H1 (cell line): ENCODE results near the gene EFHC1. TPM values are rescaled to one million over a fixed set of nuclear protein-coding genes. Genes with fewer than 3 reads are reported as not detected.

Experiments used
- CTCF ChIA-PET: fragments of 300-600 bp; sonication (Branson Sonifier 250); formaldehyde crosslinking; loops from one replicate; lab custom pipeline; 2021; ENCODE audit not compliant: partially characterized antibody; lab: Charles Lee
- POLR2A ChIA-PET: fragments of 300-600 bp; sonication (Branson Sonifier 250); formaldehyde crosslinking; loops from one replicate; lab custom pipeline; 2021; ENCODE audit warnings: inconsistent platforms; ENCODE audit not compliant: partially characterized antibody; lab: Charles Lee
- DNase-seq, 2 experiments: peaks; one replicate each; pipeline versions ENCODE4 v3.0.0 to v3.0.0-alpha.2; 2010 to 2022; ENCODE audit warnings: low spot score in 2 of 2, low read depth in 1 of 2, mixed read lengths in 1 of 2
- FAIRE-seq: peaks from 2 replicates; lab custom pipeline; 2011; peaks lifted over from hg19 to GRCh38; lab: Jason Lieb, UNC
- H2AFZ ChIP-seq: 2 replicates; pipeline ENCODE4 v1.8.1; 2012; ENCODE audit warnings: low read length, inconsistent platforms
- H2AK5ac ChIP-seq: 2 replicates; pipeline ENCODE4 v1.6.1; 2013; ENCODE audit warnings: low read depth, low read length
- H2BK120ac ChIP-seq: replicated peaks from 2 replicates; pipeline ENCODE3; 2013; ENCODE audit warnings: low read depth, low read length, inconsistent platforms
- H2BK12ac ChIP-seq: 2 replicates; pipeline ENCODE4 v1.6.1; 2013; ENCODE audit warnings: low read depth, low read length
- H2BK15ac ChIP-seq: 2 replicates; pipeline ENCODE4 v1.6.1; 2013; ENCODE audit warnings: low read length
- H2BK20ac ChIP-seq: 2 replicates; pipeline ENCODE4 v1.6.1; 2013; ENCODE audit warnings: low read length
- H2BK5ac ChIP-seq: 2 replicates; pipeline ENCODE4 v1.6.1; 2013; ENCODE audit warnings: low read depth, low read length
- H3K14ac ChIP-seq: 2 replicates; pipeline ENCODE4 v1.6.1; 2013; ENCODE audit warnings: inconsistent platforms; ENCODE audit not compliant: insufficient read length
- H3K18ac ChIP-seq: 2 replicates; pipeline ENCODE4 v1.6.1; 2013; ENCODE audit warnings: low read length; ENCODE audit errors: extremely low read depth
- H3K23ac ChIP-seq: 2 replicates; pipeline ENCODE4 v1.6.1; 2013; ENCODE audit warnings: inconsistent platforms; ENCODE audit not compliant: insufficient read length
- H3K23me2 ChIP-seq: 2 replicates; pipeline ENCODE4 v1.6.1; 2013; ENCODE audit warnings: low read depth, low read length
- H3K27ac ChIP-seq: 2 replicates; pipeline ENCODE4 v1.6.1; 2011; ENCODE audit warnings: low read depth, low read length, inconsistent platforms
- H3K27me3 ChIP-seq, 4 experiments: replicated peaks in 1 of 4; 1 replicate in 1 of 4; 2 replicates in 3 of 4; pipeline versions ENCODE4 v1.6.1 to v1.8.1; 2011 to 2013; ENCODE audit warnings: low read length in 3 of 4, mild to moderate bottlenecking in 3 of 4, inconsistent platforms in 2 of 4, mixed read lengths in 2 of 4, moderate library complexity in 1 of 4; ENCODE audit not compliant: control insufficient read depth in 3 of 4, insufficient read depth in 3 of 4; ENCODE audit errors: extremely low read depth in 1 of 4
- H3K36me3 ChIP-seq, 4 experiments: 2 replicates each; pipeline versions ENCODE4 v1.6.1 to v1.8.1; 2011 to 2013; ENCODE audit warnings: mild to moderate bottlenecking in 4 of 4, low read length in 3 of 4, moderate library complexity in 2 of 4, control low read depth in 1 of 4, inconsistent platforms in 1 of 4; ENCODE audit not compliant: insufficient read depth in 4 of 4, control insufficient read depth in 2 of 4
- H3K4ac ChIP-seq: replicated peaks from 2 replicates; pipeline ENCODE3; 2013; ENCODE audit warnings: low read length, low read depth, mixed read lengths, inconsistent platforms; ENCODE audit not compliant: insufficient read length
- H3K4me1 ChIP-seq, 4 experiments: replicated peaks in 1 of 4; 1 replicate in 1 of 4; 2 replicates in 3 of 4; pipeline versions ENCODE4 v1.6.1 to v1.8.1; 2011 to 2013; ENCODE audit warnings: low read length in 3 of 4, inconsistent platforms in 2 of 4, mixed read lengths in 1 of 4; ENCODE audit not compliant: insufficient read depth in 4 of 4, control insufficient read depth in 3 of 4
- H3K4me2 ChIP-seq, 2 experiments: 2 replicates each; pipeline versions ENCODE4 v1.6.1 to v1.8.1; 2011 to 2013; ENCODE audit warnings: low read depth in 2 of 2, low read length in 2 of 2, control low read depth in 1 of 2, inconsistent platforms in 1 of 2, mild to moderate bottlenecking in 1 of 2; ENCODE audit not compliant: insufficient read depth in 1 of 2
- H3K4me3 ChIP-seq, 4 experiments: fragments of 200-600, 300-600 bp in 1 of 4; sonication (generic), shearing (Covaris generic), sonication (Bioruptor Twin) in 1 of 4; 2 replicates each; pipeline versions ENCODE4 v1.5.1 to v1.8.1; 2011 to 2016; ENCODE audit warnings: low read length in 4 of 4, low read depth in 3 of 4, control low read depth in 2 of 4, inconsistent platforms in 2 of 4, mild to moderate bottlenecking in 2 of 4, mixed read lengths in 1 of 4, moderate library complexity in 1 of 4; ENCODE audit not compliant: insufficient read depth in 2 of 4; ENCODE audit errors: extremely low read depth in 1 of 4
- H3K56ac ChIP-seq: replicated peaks from 2 replicates; pipeline ENCODE3; 2013; ENCODE audit warnings: low read depth, mild to moderate bottlenecking, mixed read lengths, low read length, inconsistent platforms; ENCODE audit not compliant: insufficient read length
- H3K79me1 ChIP-seq: 2 replicates; pipeline ENCODE4 v1.6.1; 2013; ENCODE audit warnings: low read depth, low read length, control low read depth
- H3K79me2 ChIP-seq, 2 experiments: 2 replicates each; pipeline versions ENCODE4 v1.6.1 to v1.8.1; 2012 to 2013; ENCODE audit warnings: low read length in 2 of 2, mild to moderate bottlenecking in 2 of 2, inconsistent platforms in 1 of 2; ENCODE audit not compliant: insufficient read depth in 2 of 2, control insufficient read depth in 1 of 2
- H3K9ac ChIP-seq, 4 experiments: replicated peaks in 1 of 4; 1 replicate in 1 of 4; 2 replicates in 3 of 4; pipeline versions ENCODE4 v1.6.1 to v1.8.1; 2011 to 2013; ENCODE audit warnings: low read depth in 3 of 4, low read length in 3 of 4, control low read depth in 2 of 4, mild to moderate bottlenecking in 2 of 4, moderate library complexity in 2 of 4, inconsistent platforms in 1 of 4; ENCODE audit errors: extremely low read depth in 1 of 4
- H3K9me3 ChIP-seq, 2 experiments: 2 replicates each; pipeline versions ENCODE4 v1.6.1 to v1.8.1; 2012 to 2013; ENCODE audit warnings: mild to moderate bottlenecking in 2 of 2, moderate library complexity in 2 of 2, control low read depth in 1 of 2, inconsistent platforms in 1 of 2, low read depth in 1 of 2, low read length in 1 of 2, mixed read lengths in 1 of 2; ENCODE audit not compliant: insufficient read depth in 2 of 2
- H4K20me1 ChIP-seq, 2 experiments: replicated peaks in 1 of 2; 2 replicates each; pipeline versions ENCODE3 to v1.8.1; 2011 to 2013; ENCODE audit warnings: inconsistent platforms in 2 of 2, low read length in 2 of 2, mild to moderate bottlenecking in 1 of 2; ENCODE audit not compliant: insufficient read depth in 2 of 2, control insufficient read depth in 1 of 2
- H4K5ac ChIP-seq: 2 replicates; pipeline ENCODE4 v1.6.1; 2013; ENCODE audit warnings: low read length, low read depth, mixed read lengths, inconsistent platforms; ENCODE audit not compliant: insufficient read length
- H4K8ac ChIP-seq: 2 replicates; pipeline ENCODE4 v1.8.0; 2013; ENCODE audit warnings: mild to moderate bottlenecking, moderate library complexity, low read length, inconsistent platforms; ENCODE audit not compliant: insufficient read depth; ENCODE audit errors: extremely low read depth
- H4K91ac ChIP-seq: replicated peaks from 2 replicates; pipeline ENCODE3; 2013; ENCODE audit warnings: low read length, mixed read lengths, inconsistent platforms; ENCODE audit not compliant: insufficient read length
- BACH1 ChIP-seq: IDR thresholded peaks from 2 replicates; pipeline ENCODE4 v1.6.1; 2012; ENCODE audit warnings: low read length, improper control_type of control experiment
- CBX8 ChIP-seq: fragments of 300-800, 300-1000 bp; sonication (generic); IDR thresholded peaks from 2 replicates; pipeline ENCODE4 v1.7.1; 2016; ENCODE audit warnings: low read depth, low read length, borderline replicate concordance
- CHD2 ChIP-seq: IDR thresholded peaks from 2 replicates; pipeline ENCODE4 v1.6.1; 2012; ENCODE audit warnings: low read length, improper control_type of control experiment
- EGR1 ChIP-seq: IDR thresholded peaks from 2 replicates; pipeline ENCODE4 v1.6.1; 2011; ENCODE audit warnings: low read depth, low read length, borderline replicate concordance
- EZH2 ChIP-seq: fragments of 200-600 bp; sonication (generic); IDR thresholded peaks from 2 replicates; pipeline ENCODE4 v1.7.1; 2012; ENCODE audit warnings: low read depth, mild to moderate bottlenecking, moderate library complexity, low read length, inconsistent platforms; ENCODE audit not compliant: severe bottlenecking
- JUND ChIP-seq: IDR thresholded peaks from 2 replicates; pipeline ENCODE4 v1.6.1; 2011; ENCODE audit warnings: mild to moderate bottlenecking, improper control_type of control experiment, low read length
- KDM5A ChIP-seq: fragments of 200-600 bp; IDR thresholded peaks from 2 replicates; pipeline ENCODE4 v1.7.1; 2012; ENCODE audit warnings: mild to moderate bottlenecking, low read length, inconsistent platforms, mixed read lengths
- PHF8 ChIP-seq: fragments of 200-600 bp; sonication (generic); conservative IDR thresholded peaks from 2 replicates; pipeline ENCODE4 v1.7.1; 2012; ENCODE audit warnings: low read depth, mild to moderate bottlenecking, inconsistent platforms, low read length, moderate library complexity
- SAP30 ChIP-seq: fragments of 300-600 bp; sonication (generic); IDR thresholded peaks from 2 replicates; pipeline ENCODE4 v1.7.1; 2012; ENCODE audit warnings: low read length, moderate library complexity, mild to moderate bottlenecking, inconsistent platforms; ENCODE audit not compliant: insufficient read depth, insufficient replicate concordance
- SIRT6 ChIP-seq: IDR thresholded peaks from one replicate; pipeline ENCODE4 v1.7.1; 2012; ENCODE audit warnings: low read length, inconsistent platforms
- SP2 ChIP-seq: IDR thresholded peaks from 2 replicates; pipeline ENCODE4 v1.6.1; 2012; ENCODE audit warnings: mild to moderate bottlenecking, low read length, inconsistent platforms
- SP4 ChIP-seq: IDR thresholded peaks from 2 replicates; pipeline ENCODE4 v1.6.1; 2012; ENCODE audit warnings: low read length, inconsistent platforms
- TBP ChIP-seq: IDR thresholded peaks from 2 replicates; pipeline ENCODE4 v1.6.1; 2011; ENCODE audit warnings: low read depth, low read length, improper control_type of control experiment
- WGBS, 2 experiments: shearing (Covaris generic) in 1 of 2; methylation state at CpG; one replicate each; pipeline versions ENCODE4 v1.1.6 to v1.1.7; 2013 to 2015; ENCODE audit warnings: low lambda C conversion rate in 2 of 2, mixed read lengths in 2 of 2, inconsistent platforms in 1 of 2, low coverage in 1 of 2, missing lambda C conversion rate in 1 of 2; ENCODE audit not compliant: insufficient replicate concordance in 2 of 2, insufficient coverage in 1 of 2, insufficient read length in 1 of 2; ENCODE audit errors: extremely low coverage in 1 of 2, missing lambda C conversion rate in 1 of 2; 5-methylcytosine and 5-hydroxymethylcytosine counted together
- polyA plus RNA-seq, 7 experiments: library from polyadenylated mRNA; depleted of rRNA in 3 of 7; stranded (reverse) in 5 of 7; unstranded in 2 of 7; fragments of >200 nt in 5 of 7; fragments of 200-250 nt in 2 of 7; gene quantifications; 1 replicate in 5 of 7; 2 replicates in 1 of 7; 4 replicates in 1 of 7; pipeline versions ENCODE4 v1.2.1 to v1.2.3, GENCODE V29; 2011 to 2013; ENCODE audit warnings: missing spikeins in 2 of 7, mixed read lengths in 2 of 7
- total RNA-seq: library from RNA; stranded (reverse); fragmentation: NEBNext Ultra II Directional; extraction: Animal tissue kit (Norgen Biotek cat#: 25700); gene quantifications from 2 replicates; pipeline ENCODE4 v1.2.1, GENCODE V29; 2021
- TF ChIP-seq, protein P1 (sequence below): IDR thresholded peaks from 2 replicates; pipeline ENCODE4 v1.6.1; 2011; ENCODE audit warnings: low read length, improper control_type of control experiment

EFHC1 gene
- total and polyA plus RNA-seq, 2 of the 8 experiments (the other 6 are each of a cell fraction or from before 2014, with no cell fraction given), result 10.5 to 16.4 TPM

DNA sequence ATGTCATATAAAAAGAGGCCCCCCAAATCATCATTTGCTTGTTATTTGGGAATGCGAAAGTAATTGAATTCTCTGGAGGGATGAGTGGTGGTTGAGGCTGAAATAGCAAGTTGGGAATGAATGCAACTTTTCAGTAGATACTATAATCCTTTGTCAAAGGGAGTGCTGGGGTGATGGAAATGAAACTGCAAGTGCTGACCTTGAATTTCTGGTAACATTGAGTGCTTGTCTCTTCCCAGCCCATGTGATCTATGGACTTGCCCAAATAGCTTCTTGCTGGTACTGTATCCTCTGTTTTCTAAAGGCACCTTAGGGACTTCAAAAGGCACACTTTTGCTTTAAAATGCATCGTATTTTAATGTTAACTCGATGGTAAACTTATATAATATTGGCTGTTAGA lies 43.4 kb upstream of the EFHC1 start:
- no peak for DNase-seq
- POLR2A ChIA-PET, result interaction anchor here (0.6 to 2.5 kb wide), 4 partner anchors 24 to 288 kb away, joined by 3 to 6 read pairs (median 4); partner anchors contain the start of gene MCM3
- H2BK120ac ChIP-seq, result no peak overlapping the region
- TF ChIP-seq SP4 (no peak), EZH2 (no peak), CBX8 (no peak), SIRT6 (no peak), KDM5A (no peak), SAP30 (no peak), EGR1 (no peak), JUND (no peak), PHF8 (no peak), BACH1 (no peak), CHD2 (no peak), SP2 (no peak), TBP (no peak)
- TF ChIP-seq, protein P1, sequence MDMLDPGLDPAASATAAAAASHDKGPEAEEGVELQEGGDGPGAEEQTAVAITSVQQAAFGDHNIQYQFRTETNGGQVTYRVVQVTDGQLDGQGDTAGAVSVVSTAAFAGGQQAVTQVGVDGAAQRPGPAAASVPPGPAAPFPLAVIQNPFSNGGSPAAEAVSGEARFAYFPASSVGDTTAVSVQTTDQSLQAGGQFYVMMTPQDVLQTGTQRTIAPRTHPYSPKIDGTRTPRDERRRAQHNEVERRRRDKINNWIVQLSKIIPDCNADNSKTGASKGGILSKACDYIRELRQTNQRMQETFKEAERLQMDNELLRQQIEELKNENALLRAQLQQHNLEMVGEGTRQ, result no peak

More for the DNA sequence above, 43.4 kb upstream of the EFHC1 start:
- H4K8ac ChIP-seq, result no peak overlapping the region
- no peak overlapping the region for H2BK5ac ChIP-seq
- no peaks in the 10 kb centered on the region for H4K20me1 ChIP-seq
- no peak overlapping the region for H2BK12ac ChIP-seq
- H3K9ac ChIP-seq, result no peak overlapping the region
- no peak overlapping the region for H2BK20ac ChIP-seq
- no peak for FAIRE-seq
- H3K4me2 ChIP-seq, result no peak overlapping the region
- no peak overlapping the region for H3K4ac ChIP-seq
- H3K18ac ChIP-seq, result no peak overlapping the region
- H3K27ac ChIP-seq, result no peak overlapping the region
- H4K91ac ChIP-seq, result no peak overlapping the region
- H3K23me2 ChIP-seq, result no peaks in the 10 kb centered on the region
- no peak overlapping the region for H2AFZ ChIP-seq
- no peak overlapping the region for H3K23ac ChIP-seq
- H3K56ac ChIP-seq, result no peak overlapping the region
- WGBS, 2 experiments, result 94% methylated on average over 3 of the region's 3 CpGs; no CpG with 5 or more reads in 1 of the 2 experiments
- H3K9me3 ChIP-seq, result no peaks in the 10 kb centered on the region
- no peak overlapping the region for H3K4me3 ChIP-seq
- peaks cover 0 to 2% (median 0%) of the 10 kb centered on the region in 4 experiments; a peak in 1 of 7 replicates for H3K4me1 ChIP-seq
- H3K36me3 ChIP-seq, result no peaks in the 10 kb centered on the region
- H3K27me3 ChIP-seq, result no peaks in the 10 kb centered on the region
- H2BK15ac ChIP-seq, result no peak overlapping the region
- H3K79me1 ChIP-seq, result no peaks in the 10 kb centered on the region
- H3K79me2 ChIP-seq, result no peaks in the 10 kb centered on the region
- CTCF ChIA-PET, result interaction anchor here (0.6 to 1.4 kb wide), 6 partner anchors 10 to 258 kb away, joined by 3 to 5 read pairs (median 3); no protein-coding TSS in a partner anchor
- no peak overlapping the region for H4K5ac ChIP-seq
- H2AK5ac ChIP-seq, result no peak overlapping the region
- no peak overlapping the region for H3K14ac ChIP-seq
